NT2/D1 (cell line): ENCODE data around the gene TPP1.

Experiments
- DNase-seq: peaks from one replicate; pipeline ENCODE4 v3.0.0-alpha.2; 2011; ENCODE audit warnings: low read depth, low spot score
- H3K27me3 ChIP-seq: 2 replicates; pipeline ENCODE4 v1.6.0; 2011; ENCODE audit warnings: mild to moderate bottlenecking; ENCODE audit not compliant: insufficient read length, insufficient read depth
- H3K36me3 ChIP-seq: 2 replicates; pipeline ENCODE4 v1.6.1; 2011; ENCODE audit warnings: mild to moderate bottlenecking, low read length, mixed read lengths; ENCODE audit not compliant: insufficient read depth, insufficient read length
- H3K4me1 ChIP-seq: 2 replicates; pipeline ENCODE4 v1.5.1; 2011; ENCODE audit not compliant: insufficient read depth, insufficient read length
- H3K4me3 ChIP-seq: 2 replicates; pipeline ENCODE4 v1.5.1; 2011; ENCODE audit warnings: low read depth; ENCODE audit not compliant: insufficient read length
- H3K9ac ChIP-seq: 2 replicates; pipeline ENCODE4 v1.6.0; 2011; ENCODE audit warnings: low read depth; ENCODE audit not compliant: insufficient read length
- H3K9me3 ChIP-seq: 2 replicates; pipeline ENCODE4 v1.5.1; 2011; ENCODE audit warnings: mild to moderate bottlenecking, low read length; ENCODE audit not compliant: insufficient read depth
- SUZ12 ChIP-seq: IDR thresholded peaks from 2 replicates; pipeline ENCODE4 v1.6.1; 2011; ENCODE audit not compliant: insufficient read length, insufficient read depth; ENCODE audit errors: extremely low read depth
- YY1 ChIP-seq: IDR thresholded peaks from 2 replicates; pipeline ENCODE4 v1.6.1; 2011; ENCODE audit not compliant: insufficient read length, insufficient read depth
- ZNF274 ChIP-seq: IDR thresholded peaks from 2 replicates; pipeline ENCODE4 v1.6.1; 2011; ENCODE audit warnings: mild to moderate bottlenecking, low read depth, low read length

TPP1 gene

GRCh38 chr11:6625832-6626420 lies 6.7 kb upstream of the TPP1 start:
- H3K27me3 ChIP-seq, result peaks cover 14% of the 10 kb centered on the region
- TF ChIP-seq ZNF274, result no peak
- no peak for TF ChIP-seq YY1
- TF ChIP-seq SUZ12, result no peak
- H3K4me3 ChIP-seq, result no peak overlapping the region
- no peak overlapping the region for H3K9ac ChIP-seq
- no peaks in the 10 kb centered on the region for H3K9me3 ChIP-seq
- peaks cover 80% of the 10 kb centered on the region for H3K36me3 ChIP-seq
- H3K4me1 ChIP-seq, result no peaks in the 10 kb centered on the region
- no peak for DNase-seq

- Histone ChIP-seq H3K36me3 (peaks cover 73% of the 10 kb centered on the region), H3K4me1 (no peaks in the 10 kb centered on the region), H3K9ac (no peak overlapping the region), H3K4me3 (no peak overlapping the region), H3K27me3 (peaks cover 8% of the 10 kb centered on the region), H3K9me3 (no peaks in the 10 kb centered on the region)
- no peak for TF ChIP-seq YY1
- TF ChIP-seq ZNF274, result no peak
- TF ChIP-seq SUZ12, result no peak
- DNase-seq, result no peak
Measured at GRCh38 chr11:6625156-6625831, 6.1 kb upstream of the TPP1 start.

- DNase-seq, result no peak
- Histone ChIP-seq H3K27me3 (no peaks in the 10 kb centered on the region), H3K36me3 (peaks cover 57% of the 10 kb centered on the region), H3K9ac (no peak overlapping the region), H3K4me1 (no peaks in the 10 kb centered on the region), H3K9me3 (no peaks in the 10 kb centered on the region), H3K4me3 (no peak overlapping the region)
- TF ChIP-seq SUZ12 (no peak), ZNF274 (no peak), YY1 (no peak)
Measured at GRCh38 chr11:6623391-6624363, 4.5 kb upstream of the TPP1 start.

GRCh38 chr11:6622261-6623171 lies 3.3 kb upstream of the TPP1 start:
- no peak for DNase-seq
- H3K9ac ChIP-seq, result no peak overlapping the region
- no peaks in the 10 kb centered on the region for H3K9me3 ChIP-seq
- H3K4me1 ChIP-seq, result peaks cover 3% of the 10 kb centered on the region
- H3K4me3 ChIP-seq, result no peak overlapping the region
- TF ChIP-seq SUZ12 (no peak), YY1 (no peak), ZNF274 (no peak)
- no peaks in the 10 kb centered on the region for H3K27me3 ChIP-seq
- peaks cover 53% of the 10 kb centered on the region for H3K36me3 ChIP-seq

- Histone ChIP-seq H3K27me3 (no peaks in the 10 kb centered on the region), H3K9me3 (no peaks in the 10 kb centered on the region), H3K4me1 (peaks cover 3% of the 10 kb centered on the region), H3K36me3 (peaks cover 53% of the 10 kb centered on the region), H3K9ac (no peak overlapping the region), H3K4me3 (no peak overlapping the region)
- TF ChIP-seq ZNF274, result no peak
- no peak for TF ChIP-seq SUZ12
- TF ChIP-seq YY1, result no peak
- no peak for DNase-seq
Measured at GRCh38 chr11:6621711-6622211, 2.5 kb upstream of the TPP1 start.

- Histone ChIP-seq H3K9me3 (no peaks in the 10 kb centered on the region), H3K4me1 (peaks cover 3% of the 10 kb centered on the region), H3K36me3 (peaks cover 51% of the 10 kb centered on the region), H3K27me3 (no peaks in the 10 kb centered on the region), H3K4me3 (no peak overlapping the region), H3K9ac (no peak overlapping the region)
- TF ChIP-seq YY1 (no peak), SUZ12 (no peak), ZNF274 (no peak)
- no peak for DNase-seq
Measured at GRCh38 chr11:6620636-6621035, 1.4 kb upstream of the TPP1 start.
